NCI-H2196 (cell line): ENCODE results near the gene RAB33B.
"Not testable (repeated sequence)": the region's sequence is repeated elsewhere in the genome, so short reads cannot be mapped to it uniquely, and the experiment has no call there.

Source experiments
- DNase-seq: peaks from one replicate; lab custom pipeline; 2025; ENCODE audit not compliant: unreplicated experiment; lab: John Stamatoyannopoulos, UW

Gene RAB33B

DNA sequence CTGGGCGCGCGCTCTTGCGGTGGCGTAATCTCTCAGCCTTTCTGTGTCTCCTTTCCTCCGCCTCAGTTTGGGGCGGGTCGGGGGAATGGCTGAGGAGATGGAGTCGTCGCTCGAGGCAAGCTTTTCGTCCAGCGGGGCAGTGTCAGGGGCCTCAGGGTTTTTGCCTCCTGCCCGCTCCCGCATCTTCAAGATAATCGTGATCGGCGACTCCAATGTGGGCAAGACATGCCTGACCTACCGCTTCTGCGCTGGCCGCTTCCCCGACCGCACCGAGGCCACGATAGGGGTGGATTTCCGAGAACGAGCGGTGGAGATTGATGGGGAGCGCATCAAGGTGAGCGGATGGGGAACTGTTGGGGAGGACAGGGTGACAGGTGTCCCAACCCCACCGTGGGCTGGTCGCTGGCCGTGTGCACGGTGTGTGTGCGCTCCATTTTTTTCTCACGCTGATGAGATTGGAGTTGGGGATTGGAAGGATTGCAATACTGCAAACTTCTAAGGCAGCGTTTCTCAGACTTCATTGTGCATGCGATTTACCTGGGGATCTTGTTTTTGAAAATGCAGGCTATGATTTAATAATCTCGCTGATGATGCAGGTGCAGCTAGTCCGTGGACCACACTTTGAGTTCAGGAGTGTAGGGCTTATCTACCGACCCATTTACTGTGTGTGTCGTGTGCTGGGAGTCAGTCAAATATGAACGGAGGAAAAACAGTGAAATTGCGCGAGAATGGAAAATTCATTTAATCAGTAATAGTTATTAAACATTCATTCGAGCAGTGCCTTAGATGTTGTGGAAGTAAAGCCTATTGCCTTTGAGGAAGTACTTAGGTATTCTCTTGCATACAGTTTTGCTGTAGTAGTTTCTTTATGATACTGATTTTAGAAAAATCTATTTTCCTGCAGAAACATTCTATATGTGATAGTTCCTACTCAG is at the start of gene RAB33B:
Gene RAB33B (plus strand): TSS at position 11 of the 935 bp plus-strand sequence. CDS start 75 bp downstream, at position 86.
- DNase-seq = no peak

DNA sequence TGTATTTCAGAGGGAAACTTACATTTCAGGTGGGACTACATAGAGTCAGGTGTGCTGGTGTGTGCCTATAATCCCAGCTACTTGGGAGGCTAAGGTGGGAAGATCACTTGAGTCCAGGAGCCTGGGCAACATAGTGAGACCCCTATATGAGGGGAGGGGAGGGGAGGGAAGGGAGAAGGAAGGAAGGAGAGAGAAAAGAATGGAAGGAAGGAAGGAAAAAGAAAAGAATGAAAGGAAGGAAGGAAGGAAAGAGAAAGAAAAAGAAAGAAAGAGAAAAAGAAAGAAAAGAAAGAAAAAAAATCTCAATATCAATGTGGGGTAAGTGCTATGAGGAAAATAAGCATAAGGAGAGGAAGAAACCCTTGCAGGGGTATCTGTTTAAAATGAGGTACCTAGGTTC is 43.6 kb upstream of the RAB33B start:
- DNase-seq = no peak

DNA sequence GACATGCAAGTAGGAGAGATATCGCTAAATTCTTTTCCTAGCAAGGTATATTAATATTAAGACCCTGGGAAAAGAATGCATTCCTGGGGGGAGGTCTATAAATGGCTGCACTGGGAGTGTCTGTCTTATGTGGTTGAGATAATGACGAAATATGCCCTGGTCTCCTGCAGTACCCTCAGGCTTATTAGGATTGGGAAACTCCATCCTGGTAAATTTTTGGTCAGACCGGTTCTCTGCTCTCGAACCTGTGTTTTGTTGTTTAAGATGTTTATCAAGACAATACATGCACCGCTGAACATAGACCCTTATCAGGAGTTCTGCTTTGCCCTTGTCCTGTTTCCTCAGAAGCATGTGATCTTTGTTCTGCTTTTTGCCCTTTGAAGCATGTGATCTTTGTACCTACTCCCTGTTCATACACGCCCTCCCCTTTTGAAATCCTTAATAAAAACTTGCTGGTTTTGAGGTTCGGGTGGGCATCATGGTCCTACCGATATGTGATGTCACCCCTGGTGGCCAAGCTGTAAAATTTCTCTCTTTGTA is 39.2 kb upstream of the RAB33B start:
- DNase-seq = not testable (repeated sequence)

DNA sequence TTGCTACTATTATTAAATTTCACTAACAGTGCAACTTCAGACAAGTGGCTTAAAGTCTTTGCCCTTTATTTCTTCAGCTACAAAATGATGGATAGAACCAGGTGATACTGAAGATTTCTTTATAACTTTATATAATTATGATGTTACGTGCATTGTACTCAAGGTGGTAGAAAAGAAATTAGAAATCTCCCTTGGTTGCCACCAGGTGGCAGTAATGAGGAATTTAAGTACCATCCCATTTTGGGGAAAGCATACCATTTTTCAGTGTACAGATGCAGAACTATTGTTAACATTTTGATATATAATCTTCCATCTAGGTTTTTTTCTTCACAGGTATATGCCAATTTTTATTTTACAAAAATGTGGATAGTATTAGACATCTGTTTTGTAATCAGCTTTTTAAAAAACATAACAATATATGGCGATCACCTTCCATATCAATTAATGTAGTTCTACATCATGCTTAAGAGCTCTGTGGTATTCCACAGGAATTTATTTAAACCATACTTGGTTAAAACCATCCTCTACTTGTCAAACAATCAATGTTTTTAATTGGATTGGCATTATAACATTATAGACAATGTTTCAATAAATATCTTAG is 37.7 kb upstream of the RAB33B start:
- no peak for DNase-seq

GRCh38 chr4:139419388-139419914 is 34.5 kb upstream of the RAB33B start:
- DNase-seq = no peak

GRCh38 chr4:139420652-139421051 is 33.3 kb upstream of the RAB33B start:
- DNase-seq = no peak

DNA sequence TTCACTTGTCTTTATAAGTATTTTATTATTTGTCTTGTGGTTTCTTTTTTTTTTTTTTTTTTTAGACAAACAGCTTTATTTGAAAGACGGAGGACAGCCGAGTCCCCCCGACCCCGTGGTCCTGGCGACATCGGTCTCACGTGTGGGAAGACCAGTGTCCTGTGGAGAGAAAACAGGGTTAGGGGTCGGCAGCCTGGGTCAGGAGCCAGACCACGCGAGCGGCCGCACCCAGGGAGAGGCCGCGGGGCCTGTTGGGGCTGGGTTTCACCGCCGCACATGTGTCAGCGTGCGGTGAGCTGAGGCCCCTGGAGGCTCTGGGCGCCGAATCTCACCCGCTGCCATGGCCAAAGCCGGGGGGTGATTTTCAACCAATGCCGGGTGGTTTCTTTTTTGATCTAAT is 17.8 kb upstream of the RAB33B start:
- no peak for DNase-seq

GRCh38 chr4:139438141-139438540 is 15.8 kb upstream of the RAB33B start:
- DNase-seq = no peak

- DNase-seq = no peak
These were observed 12.9 kb upstream of the RAB33B start for GRCh38 chr4:139441029-139441428.

DNA sequence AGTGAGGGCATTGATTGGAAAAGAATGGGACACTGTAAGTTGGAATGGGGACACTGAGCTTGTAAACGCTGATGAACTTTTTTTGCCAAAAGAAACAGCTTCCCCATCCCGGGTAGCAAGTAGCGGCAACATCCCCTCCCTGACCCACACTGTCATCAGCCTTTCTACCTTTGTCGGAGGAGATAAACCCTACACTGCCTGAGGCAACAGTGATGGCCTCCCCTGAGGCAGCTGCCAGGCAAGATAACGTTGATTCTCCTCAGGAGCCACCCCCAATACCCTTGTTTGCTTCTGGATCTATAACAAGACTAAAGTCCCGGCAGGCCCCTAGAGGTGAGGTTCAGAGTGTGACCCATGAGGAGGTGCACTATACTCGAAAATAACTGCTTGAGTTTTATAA is 10.3 kb upstream of the RAB33B start:
- no peak for DNase-seq

DNA sequence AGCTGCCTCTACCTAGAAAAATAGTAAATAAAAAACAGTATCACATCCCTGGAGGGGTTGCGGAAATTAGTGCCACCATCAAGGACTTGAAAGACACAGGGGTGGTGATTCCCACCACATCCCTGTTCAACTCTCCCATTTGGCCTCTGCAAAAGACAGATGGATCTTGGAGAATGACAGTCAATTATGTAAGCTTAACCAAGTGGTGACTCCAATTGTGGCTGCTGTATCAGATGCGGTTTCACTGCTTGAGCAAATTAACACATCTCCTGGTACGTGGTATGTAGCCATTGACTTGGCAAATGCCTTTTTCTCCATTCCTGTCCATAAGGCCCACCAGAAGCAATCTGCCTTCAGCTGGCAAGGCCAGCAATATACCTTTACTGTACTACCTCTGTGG is 9.0 kb upstream of the RAB33B start:
- DNase-seq = not testable (repeated sequence)

- DNase-seq = not testable (repeated sequence)
These were observed 6.8 kb upstream of the RAB33B start for GRCh38 chr4:139447078-139447477.

DNA sequence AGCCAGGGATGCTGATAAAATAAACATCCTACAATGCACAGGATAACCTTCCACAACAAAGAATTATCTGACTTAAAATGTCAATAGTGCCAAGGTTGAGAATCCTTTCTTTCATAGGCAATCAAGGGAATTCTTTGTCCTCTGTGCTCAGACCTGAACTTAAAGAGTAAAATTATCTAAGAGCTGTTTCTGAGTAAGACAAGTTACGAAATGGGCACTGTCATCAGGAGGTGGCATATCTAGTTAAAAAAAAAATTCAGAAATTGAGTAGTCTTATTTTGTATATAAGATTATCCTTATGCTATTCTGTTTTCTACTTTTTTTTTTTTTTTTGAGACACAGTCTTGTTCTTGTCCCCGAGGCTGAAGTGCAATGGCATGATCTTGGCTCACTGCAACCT is 3.3 kb upstream of the RAB33B start:
- no peak for DNase-seq

GRCh38 chr4:139451997-139452396 is 1.9 kb upstream of the RAB33B start:
- no peak for DNase-seq

DNA sequence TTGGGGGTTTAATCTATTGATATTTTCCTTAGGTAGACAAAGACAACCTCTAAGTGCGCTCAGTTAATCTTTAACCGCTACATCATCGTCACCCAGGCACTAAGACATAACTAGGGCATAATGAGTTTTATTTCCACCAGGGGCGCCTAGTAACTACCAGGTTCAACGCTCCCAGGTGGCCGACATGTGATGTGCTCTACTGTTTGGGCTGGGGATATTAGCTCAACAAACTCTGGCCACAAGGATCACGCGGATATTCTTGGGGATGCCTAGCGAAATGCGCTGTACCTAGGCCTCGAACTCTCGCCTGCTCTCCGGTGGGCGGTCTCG is 915 bp upstream of the RAB33B start:
- peak; percentile 34 for DNase-seq

DNA sequence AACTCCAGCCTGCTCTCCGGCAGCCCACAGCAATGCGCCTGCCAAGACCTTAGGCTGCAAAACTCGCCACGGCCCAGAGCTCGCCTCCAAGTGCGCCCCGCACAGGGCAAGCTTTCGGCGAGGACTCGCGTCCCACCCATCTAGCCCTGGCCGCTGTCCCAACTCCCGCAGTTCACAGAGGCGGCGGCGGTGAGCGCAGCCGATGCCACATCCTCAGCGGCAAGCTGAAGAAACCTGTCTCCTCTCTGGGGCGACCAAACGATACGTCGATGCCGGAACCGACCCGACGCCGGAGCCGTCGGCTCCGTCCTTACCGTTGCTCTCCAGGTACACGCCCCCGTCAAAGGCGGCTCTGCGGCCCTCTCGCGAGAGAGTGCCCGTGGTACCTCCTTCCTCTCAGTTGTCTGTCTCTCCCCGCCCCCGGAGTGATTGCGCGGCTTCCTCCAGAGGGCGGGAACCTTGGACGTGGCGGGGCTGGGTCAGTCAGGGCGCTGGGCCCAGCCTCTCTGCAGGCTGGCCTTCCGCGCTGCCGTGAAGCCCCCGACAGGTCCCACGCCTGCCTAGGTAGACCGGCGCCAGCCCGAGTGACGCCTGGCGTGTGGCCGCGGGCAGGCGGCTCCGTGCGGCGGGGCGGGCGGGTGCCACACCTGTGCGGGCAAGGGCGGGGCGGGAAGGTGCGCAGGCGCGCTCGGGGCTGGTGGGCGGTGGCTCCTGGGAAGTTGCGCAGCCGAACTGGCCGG is 380 bp upstream of the RAB33B start:
- DNase-seq = peak; percentile 91

DNA sequence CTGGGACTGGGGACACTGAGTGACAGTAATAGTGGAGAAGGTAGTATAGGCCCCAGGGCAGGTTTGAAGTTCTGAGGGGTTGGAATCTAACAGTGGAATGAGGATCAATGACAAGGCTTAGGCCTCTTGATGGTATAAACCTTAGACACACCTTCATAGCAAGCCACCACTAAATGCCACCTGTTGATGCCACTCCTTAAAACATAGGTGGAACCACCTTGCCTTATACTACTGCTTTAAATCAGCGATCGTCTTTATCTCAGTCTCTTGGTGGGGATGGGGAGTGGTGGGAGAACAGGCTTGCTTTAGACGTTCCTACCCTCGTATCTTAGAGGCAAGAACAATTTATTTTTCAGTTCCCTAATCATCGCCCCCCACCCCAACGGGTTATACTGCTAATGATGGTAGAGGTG is 1.2 kb downstream of the RAB33B start:
- DNase-seq = no peak

- no peak for DNase-seq
These were observed 3.4 kb downstream of the RAB33B start for GRCh38 chr4:139457318-139457717.

- DNase-seq = no peak
These were observed 4.6 kb downstream of the RAB33B start for GRCh38 chr4:139458543-139458942.

- no peak for DNase-seq
These were observed 5.1 kb downstream of the RAB33B start for GRCh38 chr4:139458999-139459398.

DNA sequence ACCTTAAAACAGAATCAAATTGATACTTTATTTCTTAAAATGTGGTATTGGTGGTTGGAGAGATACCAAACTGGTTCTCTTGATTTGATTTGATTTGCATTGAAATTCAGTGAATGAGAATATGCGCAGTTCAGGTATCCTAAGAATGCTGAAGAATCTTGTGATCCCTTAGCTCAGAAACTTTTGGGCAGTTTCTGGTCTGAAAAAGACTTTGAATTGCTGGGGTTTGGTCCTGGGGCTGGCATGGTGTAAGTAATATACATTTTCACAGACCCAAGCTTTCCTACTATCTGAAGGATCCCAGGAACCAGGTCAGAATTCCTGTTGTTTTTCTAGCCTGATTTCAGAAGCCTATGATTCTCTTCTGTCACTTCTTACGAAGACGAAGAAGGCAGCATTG is 6.6 kb downstream of the RAB33B start:
- no peak for DNase-seq
